Measurements from ENCODE around the gene RGS17.

DNA sequence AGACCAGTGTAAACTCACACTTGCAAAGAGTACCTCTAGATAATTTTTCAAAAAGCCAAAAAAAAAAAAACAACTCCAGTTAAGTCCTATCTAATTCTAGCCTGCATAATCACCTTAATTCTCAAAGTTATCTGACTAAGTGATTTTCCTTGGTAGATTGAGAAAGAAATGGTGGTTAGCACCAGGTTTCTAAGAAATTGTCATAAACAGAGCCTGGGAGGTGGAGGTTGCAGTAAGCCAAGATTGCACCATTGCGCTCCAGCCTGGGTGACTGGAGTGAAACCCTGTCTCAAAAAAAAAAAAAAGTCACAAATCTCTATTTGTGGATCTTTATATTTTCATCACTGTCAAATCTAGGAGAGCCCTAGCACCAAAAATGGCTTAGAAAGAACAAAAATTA, 157.2 kb downstream of the RGS17 start:
- TF ChIP-seq, protein P1, sequence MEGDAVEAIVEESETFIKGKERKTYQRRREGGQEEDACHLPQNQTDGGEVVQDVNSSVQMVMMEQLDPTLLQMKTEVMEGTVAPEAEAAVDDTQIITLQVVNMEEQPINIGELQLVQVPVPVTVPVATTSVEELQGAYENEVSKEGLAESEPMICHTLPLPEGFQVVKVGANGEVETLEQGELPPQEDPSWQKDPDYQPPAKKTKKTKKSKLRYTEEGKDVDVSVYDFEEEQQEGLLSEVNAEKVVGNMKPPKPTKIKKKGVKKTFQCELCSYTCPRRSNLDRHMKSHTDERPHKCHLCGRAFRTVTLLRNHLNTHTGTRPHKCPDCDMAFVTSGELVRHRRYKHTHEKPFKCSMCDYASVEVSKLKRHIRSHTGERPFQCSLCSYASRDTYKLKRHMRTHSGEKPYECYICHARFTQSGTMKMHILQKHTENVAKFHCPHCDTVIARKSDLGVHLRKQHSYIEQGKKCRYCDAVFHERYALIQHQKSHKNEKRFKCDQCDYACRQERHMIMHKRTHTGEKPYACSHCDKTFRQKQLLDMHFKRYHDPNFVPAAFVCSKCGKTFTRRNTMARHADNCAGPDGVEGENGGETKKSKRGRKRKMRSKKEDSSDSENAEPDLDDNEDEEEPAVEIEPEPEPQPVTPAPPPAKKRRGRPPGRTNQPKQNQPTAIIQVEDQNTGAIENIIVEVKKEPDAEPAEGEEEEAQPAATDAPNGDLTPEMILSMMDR (IDR thresholded peaks at IDR 0.05) = no peak
- no peak for TF ChIP-seq POLR2A (IDR thresholded peaks at IDR 0.05)

Measured in lower leg skin (tissue), 3 donors.